Stimulated activated CD8-positive, alpha-beta memory T cell treated with anti-CD3 and anti-CD28 coated beads, Interleukin-15, amount 100 ng/mL, for 48 hours (primary cell): ENCODE data around the gene UBE2G2.

Source experiments
- DNase-seq, 2 donors: peaks; one replicate each; pipeline ENCODE4 v3.0.0-alpha.2; 2020; ENCODE audit warnings: low read depth in 2 of 2

UBE2G2 gene

DNA sequence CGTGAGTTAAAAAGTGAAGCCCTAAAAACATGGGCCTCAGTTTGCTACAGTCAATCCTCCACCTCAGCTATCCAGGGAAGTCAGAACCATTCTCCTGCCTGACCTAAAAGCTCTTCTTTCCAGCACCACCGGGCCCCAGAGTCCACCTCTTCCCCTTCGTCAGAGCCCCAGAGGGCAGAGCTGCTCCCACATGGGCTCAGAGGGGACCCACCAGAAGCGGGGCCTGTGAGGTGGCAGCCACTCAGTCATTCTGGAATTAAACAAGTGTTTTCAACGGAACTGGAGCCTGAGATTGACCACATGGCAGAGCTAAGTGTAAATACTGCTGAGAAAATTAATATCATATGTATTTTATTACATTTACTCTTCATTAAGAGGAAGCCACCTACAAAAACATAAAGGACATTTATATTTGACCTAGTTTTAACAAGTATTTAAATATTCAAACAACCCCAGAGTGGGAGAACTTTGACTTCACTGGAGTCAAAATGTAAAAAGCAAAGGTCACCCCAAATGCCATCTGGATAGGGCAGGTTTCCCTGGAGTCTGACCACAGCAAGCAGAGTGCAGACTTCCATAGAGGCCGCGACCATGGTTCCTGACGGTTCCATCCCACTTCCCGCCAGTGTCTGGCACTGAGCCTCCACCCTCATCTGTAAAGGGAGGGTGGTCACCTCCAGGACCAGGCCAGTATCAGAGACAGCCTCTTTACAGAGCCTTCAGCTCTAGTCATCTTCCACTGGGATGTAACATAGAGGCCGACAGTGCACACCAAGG, 14.4 kb upstream of the UBE2G2 start:
- no peak for DNase-seq

DNA sequence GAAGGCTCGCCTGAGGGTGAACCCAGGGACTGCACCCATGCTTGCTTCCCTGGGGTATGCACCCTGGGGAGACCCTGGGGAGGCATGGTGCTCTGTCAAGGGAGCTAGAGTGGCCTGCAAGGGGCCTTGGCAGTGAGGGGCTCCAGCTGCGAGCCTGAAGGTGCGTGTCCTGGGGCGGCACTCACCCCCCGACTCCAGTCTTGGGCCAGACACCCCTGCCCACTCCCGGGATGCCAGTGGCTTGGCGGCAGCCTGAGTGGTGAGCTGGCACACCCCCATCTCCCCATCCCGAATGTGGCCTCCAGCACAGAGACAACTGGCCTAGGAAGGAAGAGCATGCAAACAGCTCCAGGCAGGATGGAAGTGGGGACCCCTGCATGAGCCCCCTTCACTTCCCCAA, 13.6 kb upstream of the UBE2G2 start:
- DNase-seq = no peak

- DNase-seq = no peak
Measured at GRCh38 chr21:44814498-44815023, 12.9 kb upstream of the UBE2G2 start.

- DNase-seq = no peak
Measured at GRCh38 chr21:44813727-44814126, 12.1 kb upstream of the UBE2G2 start.

DNA sequence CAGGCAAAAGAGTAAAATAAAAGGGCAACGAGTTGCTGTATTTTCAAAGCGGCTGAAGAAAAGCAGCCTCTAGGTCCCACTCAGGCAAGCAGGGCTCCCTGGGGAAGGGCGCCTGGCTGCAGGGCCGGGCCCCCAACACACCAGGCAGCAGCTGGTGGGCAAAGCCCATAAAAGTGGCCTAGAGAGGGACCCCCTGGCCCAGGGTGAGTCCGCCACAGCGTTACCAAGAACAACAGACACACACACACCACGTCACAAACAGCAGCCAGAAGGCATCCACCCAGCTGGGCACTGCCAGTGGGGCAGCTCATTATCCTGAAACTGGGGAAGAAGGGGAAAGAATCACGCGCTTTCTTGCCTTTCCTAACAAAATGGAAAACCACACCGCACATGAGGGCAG, 11.5 kb upstream of the UBE2G2 start:
- no peak for DNase-seq

DNA sequence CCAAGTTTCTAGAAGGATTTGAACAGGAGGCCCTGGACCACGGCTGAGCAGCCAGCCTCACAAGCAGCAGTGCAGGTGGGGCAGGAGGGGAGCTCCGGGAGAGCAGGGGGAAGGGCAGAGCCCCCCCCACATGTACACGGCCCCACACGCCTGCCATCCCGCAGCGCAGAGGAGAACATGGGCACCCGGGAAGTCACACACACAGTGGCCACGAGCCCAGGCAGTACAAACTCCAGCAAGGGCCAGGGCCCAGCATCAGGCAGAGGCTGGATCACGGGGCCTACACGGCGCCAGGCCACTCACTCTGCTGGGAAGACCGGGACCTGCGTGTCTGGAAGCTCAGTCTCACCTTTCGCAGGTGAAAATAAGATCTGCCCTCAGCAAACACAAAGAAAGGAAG, 11.0 kb upstream of the UBE2G2 start:
- no peak for DNase-seq

DNA sequence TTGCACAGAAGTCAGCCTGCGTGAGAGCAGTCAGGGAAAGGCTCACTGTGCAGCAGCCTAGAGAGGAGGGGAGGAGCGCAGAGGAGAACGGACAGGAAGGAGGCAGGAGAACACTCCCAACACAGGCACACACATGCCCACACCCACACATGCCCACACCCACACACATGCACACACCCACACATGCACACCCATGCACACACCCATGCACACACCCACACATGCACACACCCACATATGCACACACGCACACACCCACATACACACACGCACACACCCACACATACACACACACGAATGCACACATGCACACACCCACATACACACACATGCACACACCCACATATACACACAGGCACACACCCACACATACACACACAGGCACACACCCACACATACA, 9.2 kb upstream of the UBE2G2 start:
- DNase-seq = no peak

GRCh38 chr21:44805859-44806258, 4.2 kb upstream of the UBE2G2 start:
- no peak for DNase-seq

GRCh38 chr21:44805226-44805625, 3.6 kb upstream of the UBE2G2 start:
- no peak for DNase-seq

GRCh38 chr21:44804762-44805161, 3.1 kb upstream of the UBE2G2 start:
- no peak for DNase-seq

GRCh38 chr21:44803651-44804050, 2.0 kb upstream of the UBE2G2 start:
- no peak for DNase-seq

GRCh38 chr21:44802396-44803153, 955 bp upstream of the UBE2G2 start:
- no peak for DNase-seq

- DNase-seq = no peak
Measured at GRCh38 chr21:44800971-44801467, 601 bp downstream of the UBE2G2 start.

DNA sequence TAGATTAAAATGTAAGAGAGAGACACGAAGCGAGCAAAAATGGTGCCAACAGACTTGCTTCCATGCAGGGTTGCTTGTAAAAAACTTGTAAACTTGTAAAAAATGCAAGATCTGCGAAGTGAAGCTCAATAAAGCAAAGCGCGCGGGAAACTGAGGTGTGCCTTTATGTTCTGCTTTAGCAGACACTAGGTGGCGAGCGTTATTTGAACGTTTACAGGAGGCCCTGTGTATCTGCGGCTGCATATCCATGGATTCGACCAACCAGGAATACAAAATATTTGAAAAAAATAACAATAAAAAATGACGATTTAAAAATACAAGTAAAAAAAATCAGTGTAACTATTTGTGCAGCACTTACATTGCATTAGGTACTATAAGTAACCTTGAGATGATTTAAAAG, 1.5 kb downstream of the UBE2G2 start:
- no peak for DNase-seq

- DNase-seq = no peak
Measured at GRCh38 chr21:44799646-44800045, 2.0 kb downstream of the UBE2G2 start.

DNA sequence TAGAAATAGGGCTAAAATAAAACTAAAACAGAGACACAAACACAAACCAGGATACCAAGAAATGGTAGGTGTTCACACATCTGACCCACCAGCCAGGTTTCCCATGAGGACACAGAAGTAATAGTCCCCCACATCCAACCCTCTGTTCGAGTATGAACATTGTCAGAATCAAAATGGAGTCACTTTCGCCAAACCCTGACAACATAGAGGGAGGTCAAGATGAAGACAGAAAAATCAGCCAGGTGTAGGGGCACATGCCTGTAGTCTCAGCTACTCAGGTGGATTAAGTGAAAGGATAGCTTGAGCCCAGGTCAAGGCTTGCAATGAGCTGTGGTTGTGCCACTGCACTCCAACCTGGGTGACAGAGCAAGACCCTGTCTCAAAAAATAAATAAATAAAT, 3.8 kb downstream of the UBE2G2 start:
- no peak for DNase-seq

DNA sequence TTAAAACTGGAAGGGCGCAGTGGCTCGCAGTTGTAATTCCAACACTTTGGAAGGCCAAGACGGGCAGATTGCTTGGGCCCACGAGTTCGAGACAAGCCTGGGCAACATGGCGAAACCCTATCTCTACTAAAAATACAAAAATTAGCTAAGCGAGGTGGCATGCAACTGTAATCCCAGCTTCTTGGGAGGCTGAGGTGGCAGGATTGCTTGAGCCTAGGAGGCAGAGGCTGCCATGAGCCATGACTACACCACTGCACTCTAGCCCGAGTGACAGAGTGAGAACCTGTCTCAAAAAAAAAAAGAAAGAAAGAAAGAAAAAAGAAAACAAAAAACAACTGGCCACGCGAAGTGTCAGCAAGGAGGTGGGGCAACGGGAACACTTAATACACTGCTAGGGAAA, 6.3 kb downstream of the UBE2G2 start:
- DNase-seq = no peak

- no peak for DNase-seq
Measured at GRCh38 chr21:44793592-44794374, 7.8 kb downstream of the UBE2G2 start.

GRCh38 chr21:44792702-44793591, 8.7 kb downstream of the UBE2G2 start:
- peak in 1 of 2 donors; percentile 21 for DNase-seq

- DNase-seq = no peak
Measured at GRCh38 chr21:44791993-44792392, 9.6 kb downstream of the UBE2G2 start.

GRCh38 chr21:44791246-44791645, 10.4 kb downstream of the UBE2G2 start:
- DNase-seq = no peak
